Hematopoietic multipotent progenitor cell treated with erythropoietin and hydrocortisone succinate and interleukin-3 and kit ligand, for 6 days (in vitro differentiated cells): Measurements from ENCODE around the gene AMY2B.
"Not testable (repeated sequence)": the region's sequence is repeated elsewhere in the genome, so short reads cannot be mapped to it uniquely, and the experiment has no call there.

Experiments
- DNase-seq: peaks from one replicate; pipeline ENCODE4 v3.0.0-alpha.2; 2015

Gene AMY2B

DNA sequence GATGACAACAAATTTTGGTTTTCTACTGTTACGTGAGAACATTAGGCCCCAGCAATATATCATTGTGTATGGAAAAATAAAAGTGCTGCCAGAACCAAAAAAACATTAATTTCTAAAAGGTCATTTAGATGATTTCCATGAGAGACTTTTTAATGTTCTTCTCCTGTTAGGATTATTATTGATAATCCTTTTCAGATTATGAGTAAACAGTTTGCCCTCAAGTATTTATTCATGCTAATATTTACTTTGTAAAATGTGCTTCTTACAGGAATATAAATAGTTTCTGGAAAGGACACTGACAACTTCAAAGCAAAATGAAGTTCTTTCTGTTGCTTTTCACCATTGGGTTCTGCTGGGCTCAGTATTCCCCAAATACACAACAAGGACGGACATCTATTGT is at the start of gene AMY2B:
TSS of gene AMY2B (plus strand) at position 301 of the 400 bp plus-strand sequence. CDS start at position 315, 14 bp downstream.
- DNase-seq = not testable (repeated sequence)

DNA sequence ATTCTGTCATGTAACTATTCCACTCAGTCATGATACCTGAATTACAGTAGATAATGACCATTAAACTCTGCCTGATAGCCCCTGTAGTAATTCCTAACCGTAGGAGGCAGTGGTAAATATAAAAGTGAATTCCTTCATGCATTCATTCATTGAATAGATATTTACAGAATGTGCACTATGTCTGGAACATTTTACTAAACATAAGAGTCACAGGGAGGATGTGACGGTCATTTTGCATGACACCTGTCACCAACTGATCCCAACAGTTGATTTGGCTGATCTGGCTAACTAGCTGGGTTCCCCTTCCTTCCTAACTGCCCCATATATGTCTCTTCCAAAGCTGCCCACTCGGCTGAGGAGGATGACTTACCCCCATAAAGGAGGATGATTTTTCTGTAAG is 48.0 kb upstream of the AMY2B start:
- no peak for DNase-seq

DNA sequence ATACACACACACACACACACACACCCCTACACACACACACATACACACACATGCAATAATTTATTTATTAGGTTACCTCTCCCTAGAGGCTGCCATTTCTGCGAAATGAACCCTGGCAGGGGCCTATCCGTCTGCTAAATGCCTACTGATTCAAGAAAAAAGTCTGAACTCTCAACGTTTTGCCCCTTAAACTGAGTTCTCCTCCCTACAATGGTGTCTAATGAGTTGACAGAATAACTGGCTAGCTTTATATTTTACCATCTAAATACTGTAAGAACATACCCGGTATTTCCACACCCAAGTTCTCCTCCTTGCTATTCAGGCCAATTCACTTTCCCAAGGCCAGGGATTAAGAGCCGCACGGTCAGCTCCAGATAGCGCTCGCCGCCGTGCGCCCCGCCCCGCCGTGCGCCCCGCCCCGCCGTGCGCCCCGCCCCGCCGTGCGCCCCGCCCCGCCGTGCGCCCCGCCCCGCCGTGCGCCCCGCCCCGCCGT is 46.2 kb upstream of the AMY2B start:
- peak; percentile 76 for DNase-seq

DNA sequence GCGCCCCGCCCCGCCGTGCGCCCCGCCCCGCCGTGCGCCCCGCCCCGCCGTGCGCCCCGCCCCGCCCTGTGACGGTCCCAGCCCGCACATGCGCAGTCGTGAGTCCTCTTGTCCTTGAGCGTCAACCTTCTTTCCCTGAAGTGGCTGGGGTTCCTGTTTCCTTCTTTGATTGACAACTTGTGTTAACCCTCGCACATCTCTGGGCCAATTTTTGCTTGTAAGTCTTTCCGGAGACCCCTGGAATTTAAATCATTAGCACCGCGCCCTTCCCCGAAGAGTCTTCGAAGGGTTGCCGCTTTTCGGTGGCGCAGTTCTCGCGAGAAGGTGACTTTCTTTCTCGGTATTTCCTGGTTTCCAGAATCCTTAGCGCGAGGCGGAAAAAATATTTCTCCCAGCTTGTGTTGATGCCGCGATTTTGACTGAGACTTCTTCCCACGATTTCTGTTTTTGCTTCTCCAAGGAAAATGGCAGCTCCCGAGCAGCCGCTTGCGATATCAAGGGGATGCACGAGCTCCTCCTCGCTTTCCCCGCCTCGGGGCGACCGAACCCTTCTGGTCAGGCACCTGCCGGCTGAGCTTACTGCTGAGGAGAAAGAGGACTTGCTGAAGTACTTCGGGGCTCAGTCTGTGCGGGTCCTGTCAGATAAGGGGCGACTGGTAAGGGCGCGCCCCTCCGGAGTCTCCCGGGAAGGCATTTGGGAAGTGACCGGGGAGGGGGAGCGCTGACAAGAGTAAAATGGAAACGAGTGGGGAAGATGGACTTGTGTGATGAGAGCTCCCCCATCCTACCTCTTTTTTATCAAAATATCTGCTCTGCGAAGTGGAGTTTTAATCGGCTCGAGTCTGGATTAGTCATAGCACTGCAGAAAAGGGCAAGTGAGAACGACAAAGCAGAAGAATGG is 45.5 kb upstream of the AMY2B start, which contains the start of gene RNPC3:
TSS of gene RNPC3 (plus strand) at position 93 of the 901 bp plus-strand sequence. CDS start at position 465, 372 bp downstream.
- DNase-seq = peak; percentile 94

DNA sequence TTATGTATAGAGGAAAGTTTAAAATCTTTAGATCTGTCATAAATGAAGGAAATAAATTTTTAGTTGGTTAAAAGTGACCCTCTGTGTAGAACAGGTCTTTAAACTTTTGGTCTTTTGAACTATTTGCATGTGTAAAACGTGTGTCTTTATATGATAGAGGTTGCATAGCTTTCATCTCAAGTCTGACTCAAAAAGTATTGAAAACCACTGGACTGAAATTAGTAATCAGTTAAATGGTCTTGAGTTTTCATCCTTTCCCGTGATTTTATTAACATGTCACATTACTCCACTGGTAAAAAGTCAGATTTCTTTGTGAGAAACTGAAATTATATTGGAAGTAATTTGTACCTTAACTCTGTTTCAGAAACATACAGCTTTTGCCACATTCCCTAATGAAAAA is 44.1 kb upstream of the AMY2B start:
- DNase-seq = no peak

DNA sequence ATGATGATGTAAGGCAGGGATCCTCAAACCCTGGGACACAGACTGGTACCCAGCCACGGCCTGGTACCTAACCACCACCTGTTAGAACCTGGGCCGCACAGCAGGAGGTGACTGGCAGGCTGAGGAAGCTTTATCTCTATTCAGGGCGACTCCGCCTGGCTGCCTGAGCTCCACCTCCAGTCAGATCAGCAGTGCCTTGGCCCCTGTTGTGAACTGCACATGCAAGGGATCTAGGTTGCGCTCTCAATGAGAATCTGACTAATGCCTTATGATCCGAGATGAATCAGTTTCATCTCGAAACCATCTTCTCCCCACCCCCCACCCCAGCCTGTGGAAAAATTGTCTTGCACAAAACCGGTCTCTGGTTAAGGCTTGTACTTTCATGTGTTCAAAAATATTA is 41.6 kb upstream of the AMY2B start:
- peak; percentile 44 for DNase-seq

DNA sequence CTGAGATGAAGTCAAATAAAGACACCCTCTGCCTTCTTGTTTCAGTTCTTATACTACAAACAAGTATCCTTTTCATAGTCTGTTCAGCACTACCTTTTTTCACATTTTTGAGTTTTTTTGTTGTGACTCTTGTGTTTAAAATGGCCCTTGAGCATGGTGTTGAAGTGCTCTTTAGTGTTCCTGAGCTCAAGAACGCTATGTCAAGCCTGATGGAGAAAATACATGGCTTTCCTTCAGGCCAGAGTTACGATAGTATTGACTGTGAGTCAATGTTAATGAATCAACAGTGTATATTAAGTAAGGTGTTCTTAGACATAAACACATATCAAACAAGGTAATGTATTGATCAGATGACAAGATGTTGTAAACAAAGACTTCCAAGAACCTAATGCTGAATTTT is 33.2 kb upstream of the AMY2B start:
- no peak for DNase-seq

DNA sequence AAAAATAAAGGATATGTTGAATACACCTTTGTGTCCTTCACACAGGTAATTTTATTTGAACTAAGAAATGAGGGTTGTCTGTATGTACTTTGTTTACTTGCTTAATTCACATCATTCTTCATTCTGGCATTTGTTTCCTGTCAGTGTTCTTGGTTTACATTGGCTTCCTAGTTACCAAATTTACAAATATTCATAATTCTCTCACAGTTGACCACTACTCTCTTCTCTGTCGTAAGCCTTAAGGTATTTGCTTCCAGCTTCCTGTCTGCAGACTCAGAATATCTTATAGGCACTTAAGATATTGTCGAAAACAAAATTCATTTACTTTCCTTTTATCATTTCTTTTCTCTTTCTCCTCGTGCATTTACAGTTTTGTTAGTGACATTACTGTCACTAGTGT is 30.0 kb upstream of the AMY2B start:
- DNase-seq = no peak

DNA sequence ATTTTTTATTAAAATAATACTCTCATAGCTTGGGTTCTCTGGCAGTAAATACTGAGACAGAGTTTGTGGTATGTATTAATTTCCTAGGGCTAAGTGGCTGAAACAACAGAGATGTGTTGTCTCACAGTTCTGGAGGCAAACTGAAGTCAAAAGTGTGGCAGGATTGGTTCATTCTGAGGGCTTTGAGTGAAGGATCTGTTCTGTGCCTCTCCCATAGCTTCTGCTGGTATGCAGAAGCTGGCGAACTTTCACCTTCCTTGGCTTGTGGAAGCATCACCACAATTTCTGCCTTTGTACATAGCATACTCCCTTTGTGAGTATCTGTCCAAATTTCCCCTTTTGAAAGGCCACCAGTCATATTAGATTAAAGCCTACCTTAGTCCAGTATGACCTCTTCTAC is 24.9 kb upstream of the AMY2B start:
- DNase-seq = no peak

DNA sequence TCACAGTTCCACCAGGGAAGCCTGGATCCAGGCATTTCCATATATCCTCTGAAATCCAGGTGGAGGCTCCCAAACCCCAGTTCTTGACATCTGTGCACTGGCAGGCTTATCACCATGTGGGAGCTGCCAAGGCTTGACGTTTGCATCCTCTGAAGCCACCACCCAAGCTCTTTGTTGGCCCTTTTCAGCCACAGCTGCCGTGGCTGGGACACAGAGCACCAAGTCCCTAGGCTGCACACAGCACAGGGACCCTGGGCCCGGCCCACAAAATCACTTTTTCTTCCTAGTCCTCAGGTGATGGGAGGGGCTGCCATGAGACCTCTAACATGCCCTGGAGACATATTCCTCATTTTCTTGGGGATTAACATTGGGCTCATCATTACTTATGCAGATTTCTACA is 23.5 kb upstream of the AMY2B start:
- DNase-seq = no peak

DNA sequence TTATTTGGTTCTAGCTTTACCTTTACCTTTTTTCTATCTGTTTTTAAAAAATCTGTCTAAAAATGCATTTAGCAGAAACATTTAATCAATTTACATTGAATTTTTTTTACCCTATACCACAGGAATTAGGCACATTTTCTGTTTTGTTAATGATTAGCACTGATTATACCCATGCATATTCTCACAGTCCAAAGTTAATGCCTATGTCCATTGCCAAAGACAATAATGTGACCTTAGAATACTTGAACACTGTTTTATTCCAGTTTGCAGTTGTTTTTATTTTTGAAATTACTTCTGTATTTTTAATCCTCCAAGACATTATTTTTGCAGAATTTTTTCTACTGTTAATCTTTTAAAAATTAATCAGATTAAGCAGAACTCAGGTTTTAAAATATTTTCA is 11.0 kb upstream of the AMY2B start:
- DNase-seq = no peak

DNA sequence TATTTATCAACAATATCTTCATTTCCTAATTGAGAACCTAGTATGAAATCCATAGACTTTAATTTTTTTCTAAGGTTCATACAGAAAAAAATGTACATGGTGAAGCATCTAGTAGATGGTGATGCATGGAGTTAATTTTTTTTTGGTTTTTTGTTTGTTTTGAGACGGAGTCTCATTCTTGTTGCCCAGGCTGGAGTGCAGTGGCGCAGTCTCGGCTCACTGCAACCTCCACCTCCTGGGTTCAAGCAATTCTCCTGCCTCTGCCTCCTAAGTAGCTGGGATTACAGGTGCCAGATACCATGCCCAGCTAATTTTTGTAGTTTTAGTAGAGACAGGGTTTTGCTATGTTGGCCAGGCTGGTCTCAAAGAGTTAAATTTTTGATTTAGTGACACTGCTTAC is 10.3 kb upstream of the AMY2B start:
- DNase-seq = not testable (repeated sequence)

DNA sequence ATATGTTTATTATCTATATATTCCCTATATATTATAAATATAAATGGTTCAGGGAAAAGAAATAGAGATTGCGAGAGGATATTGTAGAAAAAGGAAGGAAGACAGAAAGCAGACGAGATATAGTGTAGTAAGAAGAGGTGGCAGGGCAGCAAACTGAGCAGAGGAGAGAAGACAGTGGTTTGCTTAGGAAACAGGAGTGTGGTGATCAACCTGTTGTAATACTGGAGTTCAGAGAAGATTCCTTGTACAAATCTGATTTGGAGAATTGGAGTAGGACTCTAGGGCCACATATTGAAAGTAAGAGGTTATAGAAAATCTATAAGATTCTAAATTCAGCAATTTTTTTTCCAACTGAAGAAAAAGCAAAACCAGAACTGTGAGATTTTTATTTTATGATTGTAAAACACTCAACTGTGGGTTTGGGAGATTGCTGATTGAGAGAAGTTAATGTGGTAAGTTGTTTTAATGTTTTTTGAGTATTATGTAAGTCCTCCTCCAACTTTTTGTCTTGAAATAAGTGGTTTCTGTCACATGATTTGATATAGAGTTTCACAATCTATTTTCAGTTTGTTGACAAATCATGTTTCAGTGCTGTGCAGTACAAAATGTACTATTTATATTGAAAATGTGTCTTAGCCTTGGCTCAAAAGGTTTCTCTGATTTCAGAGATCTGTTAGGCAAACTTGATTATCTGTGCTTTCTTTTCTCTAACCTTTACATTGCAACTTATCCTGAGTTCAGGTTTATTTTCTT is 9.6 kb upstream of the AMY2B start:
- peak; percentile 48 for DNase-seq

DNA sequence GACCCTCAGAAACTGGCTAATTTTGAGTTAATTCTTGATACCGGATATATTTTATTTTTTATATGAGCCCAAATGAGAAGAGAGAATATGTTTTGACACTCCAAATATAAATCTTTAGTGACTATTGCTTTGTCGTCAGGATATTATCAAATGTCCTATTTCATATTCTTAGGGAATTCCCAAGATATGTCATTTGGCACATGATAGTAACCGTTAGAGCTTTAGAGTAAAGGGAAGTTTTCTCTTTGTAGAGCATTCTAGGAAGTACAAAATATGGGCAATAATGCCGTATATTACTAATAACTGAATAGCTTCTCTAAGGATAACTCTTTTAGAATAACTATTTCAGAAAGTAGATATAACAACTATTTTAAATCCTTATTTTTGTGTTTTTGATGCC is 8.3 kb upstream of the AMY2B start:
- DNase-seq = no peak

DNA sequence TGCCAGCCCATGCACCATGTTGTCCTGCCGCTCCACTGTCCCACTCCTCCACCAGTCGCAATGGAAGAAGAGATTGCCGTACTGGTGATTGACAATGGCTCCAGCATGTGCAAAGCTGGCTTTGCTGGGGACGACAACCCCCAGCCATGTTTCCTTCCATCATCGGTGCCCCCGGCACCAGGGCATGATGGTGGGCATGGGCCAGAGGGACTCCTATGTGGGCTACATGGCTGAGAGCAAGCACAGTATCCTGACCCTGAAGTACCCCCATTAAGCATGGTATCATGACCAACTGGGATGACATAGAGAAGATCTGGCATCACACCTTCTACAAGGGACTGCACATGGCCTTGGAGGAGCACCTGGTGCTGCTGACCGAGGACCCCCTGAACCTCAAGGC is 1.9 kb upstream of the AMY2B start:
- no peak for DNase-seq

DNA sequence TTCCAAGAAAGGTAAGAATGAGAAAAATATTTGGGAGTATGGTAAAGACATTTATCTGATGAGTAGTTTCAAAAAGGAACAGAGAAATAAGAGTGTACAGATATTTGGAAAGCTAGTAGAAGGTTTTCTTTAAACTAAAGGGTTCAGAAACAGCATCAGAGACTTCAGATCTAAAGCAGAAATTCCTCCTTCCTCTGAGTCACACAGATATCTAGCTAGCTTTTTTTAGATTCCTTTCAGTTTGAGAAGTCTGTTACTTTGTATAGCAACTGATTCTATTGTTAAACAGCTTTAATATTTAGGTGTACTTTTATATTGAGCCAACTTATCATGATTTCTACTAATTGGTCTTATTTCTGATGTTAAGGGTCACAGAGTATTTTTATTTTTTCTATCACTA is 4.7 kb downstream of the AMY2B start:
- DNase-seq = no peak

DNA sequence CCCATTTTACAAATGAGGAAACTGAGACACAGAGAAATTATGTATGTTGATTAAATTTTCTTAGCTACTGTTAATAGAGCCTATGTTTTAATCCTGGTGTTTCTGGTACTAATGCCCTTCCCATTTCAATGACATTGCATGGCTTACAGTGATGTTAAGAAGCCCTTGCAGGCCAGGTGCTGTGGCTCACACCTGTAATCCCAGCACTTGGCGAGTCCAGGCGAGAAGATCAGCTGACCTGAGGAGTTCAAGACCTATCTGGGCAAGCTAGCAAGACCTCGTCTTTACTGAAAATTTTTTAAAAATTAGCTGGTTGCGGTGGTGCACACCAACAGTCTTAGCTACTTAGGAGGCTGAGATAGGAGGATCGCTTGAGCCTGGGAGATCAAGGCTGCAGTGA is 5.4 kb downstream of the AMY2B start:
- DNase-seq = not testable (repeated sequence)

DNA sequence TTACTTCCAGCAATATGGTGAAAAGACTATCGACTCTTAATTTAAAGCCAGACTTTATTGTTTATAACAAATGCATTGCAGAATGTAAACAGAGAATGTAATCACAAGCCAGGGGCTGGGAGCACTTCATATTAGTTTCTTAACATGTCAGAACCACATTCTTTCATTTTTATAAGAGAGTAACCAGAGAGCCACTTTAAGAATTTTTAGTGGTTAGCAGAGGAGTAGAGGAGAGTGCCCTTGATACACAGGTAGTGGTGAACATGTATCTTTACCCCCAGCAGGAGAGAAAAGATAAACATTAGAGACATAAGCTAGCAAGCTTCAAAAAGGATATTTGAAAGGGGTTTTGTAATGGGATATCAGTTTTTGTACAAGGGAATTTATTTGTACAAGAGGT is 11.1 kb downstream of the AMY2B start:
- no peak for DNase-seq

DNA sequence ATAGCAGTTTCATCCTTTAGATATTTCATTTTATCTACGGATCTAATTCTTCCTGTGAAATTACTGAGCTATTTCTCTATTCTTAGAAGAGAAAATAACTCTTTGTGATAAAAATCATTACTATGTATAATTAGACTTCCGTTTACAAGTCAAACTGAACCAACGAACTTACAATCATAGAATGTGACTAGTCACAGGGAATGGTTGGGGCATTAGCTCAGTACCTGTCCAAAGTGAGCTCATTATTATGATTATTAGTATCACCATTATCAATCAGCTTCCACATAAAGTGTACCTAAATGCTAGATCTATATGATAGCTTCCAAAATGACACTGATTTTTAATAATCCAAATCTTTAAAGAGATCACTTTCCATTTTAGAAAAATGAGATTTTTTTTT is 12.5 kb downstream of the AMY2B start:
- no peak for DNase-seq

DNA sequence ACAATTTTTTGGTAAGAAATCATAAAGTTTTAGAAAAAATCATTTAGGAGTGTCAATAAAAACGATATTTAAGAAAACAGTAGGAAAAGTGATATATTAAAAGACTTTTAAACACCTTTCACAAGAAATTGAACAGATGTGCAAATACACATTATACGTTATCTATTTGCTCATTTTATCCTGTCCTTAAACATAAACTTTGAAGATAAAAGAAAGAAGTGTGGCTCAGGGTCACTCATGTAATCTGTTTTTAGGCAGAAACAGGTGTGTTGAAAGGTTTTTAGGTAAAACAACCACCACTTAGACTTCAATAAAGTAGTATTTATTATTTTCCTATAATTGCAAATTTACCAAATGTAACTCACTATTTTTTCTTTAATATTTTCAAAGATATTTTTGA is 13.1 kb downstream of the AMY2B start:
- DNase-seq = no peak

DNA sequence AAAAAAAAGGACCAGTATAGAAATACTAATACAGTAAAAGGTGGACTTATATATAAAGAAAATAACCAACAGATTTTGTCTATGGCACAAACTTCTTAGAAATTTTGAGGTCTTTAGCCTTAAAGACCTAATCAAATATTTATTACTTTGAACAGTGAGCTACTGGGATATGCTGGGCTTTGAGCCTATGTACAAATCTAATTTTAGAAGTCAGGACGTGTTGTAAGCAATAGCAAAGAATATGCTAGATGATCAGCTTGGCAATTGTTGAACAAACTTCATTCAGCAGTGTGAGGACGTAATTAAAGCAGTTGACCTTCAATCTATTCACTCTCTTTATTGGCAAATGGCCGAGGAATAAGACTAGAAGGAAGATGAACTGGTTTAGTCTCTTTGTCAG is 31.4 kb downstream of the AMY2B start:
- DNase-seq = not testable (repeated sequence)

DNA sequence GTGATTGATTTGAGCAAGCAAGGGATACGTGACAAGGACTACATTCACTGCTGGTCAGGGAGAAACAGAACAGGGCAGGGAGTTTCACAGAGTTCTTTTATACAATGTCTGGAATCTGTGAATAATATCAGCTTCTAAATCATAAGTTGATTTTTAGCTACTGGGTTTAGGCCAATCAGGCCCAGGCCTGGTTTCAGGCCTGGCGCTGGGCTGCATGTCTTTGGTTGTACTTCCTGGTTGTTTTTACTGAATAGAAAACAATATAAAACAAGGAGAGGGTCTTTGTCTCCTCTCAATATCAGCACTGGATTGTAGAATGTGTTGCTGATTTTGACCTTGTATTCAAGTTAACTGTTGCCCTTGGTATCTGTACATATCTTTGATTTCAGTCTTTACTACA is 45.0 kb downstream of the AMY2B start:
- no peak for DNase-seq

DNA sequence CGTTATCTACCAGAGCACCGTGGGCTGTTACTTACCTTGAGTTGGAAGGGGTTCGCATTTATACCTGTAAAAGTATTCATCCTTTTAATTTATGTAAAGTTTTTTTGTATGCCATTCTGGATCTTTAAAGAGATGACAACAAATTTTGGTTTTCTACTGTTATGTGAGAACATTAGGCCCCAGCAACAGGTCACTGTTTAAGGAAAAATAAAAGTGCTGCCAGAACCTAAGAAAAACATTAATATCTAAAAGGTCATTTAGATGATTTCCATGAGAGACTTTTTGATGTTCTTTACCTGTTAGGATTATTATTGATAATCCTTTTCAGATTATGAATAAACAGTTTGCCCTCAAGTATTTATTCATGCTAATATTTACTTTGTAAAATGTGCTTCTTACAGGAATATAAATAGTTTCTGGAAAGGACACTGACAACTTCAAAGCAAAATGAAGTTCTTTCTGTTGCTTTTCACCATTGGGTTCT is 45.6 kb downstream of the AMY2B start, which contains the start of gene AMY2A:
TSS of gene AMY2A (plus strand) at position 434 of the 484 bp plus-strand sequence. CDS start at position 448, 14 bp downstream.
- not testable (repeated sequence) for DNase-seq

DNA sequence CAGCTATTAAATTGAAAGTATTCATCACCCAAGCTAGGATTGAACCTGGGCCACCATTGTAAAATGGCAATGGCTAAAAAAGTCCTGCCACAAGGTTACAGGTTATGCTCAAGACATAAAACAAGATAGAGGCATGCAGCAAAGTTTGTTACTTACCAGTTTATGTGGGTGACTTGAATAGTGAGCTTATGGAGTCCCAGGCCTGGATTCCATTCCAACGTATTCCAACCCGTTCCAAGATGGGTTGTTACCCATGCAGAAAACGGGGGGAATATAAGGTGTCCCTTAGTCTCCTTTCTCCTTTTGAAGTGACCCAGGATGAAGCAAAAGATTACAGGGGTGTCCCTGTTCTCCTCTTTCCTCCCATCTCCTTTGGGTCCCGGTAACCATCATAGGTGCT is 56.0 kb downstream of the AMY2B start:
- not testable (repeated sequence) for DNase-seq
